ENCODE data around the gene CDH2.

Gene CDH2

DNA sequence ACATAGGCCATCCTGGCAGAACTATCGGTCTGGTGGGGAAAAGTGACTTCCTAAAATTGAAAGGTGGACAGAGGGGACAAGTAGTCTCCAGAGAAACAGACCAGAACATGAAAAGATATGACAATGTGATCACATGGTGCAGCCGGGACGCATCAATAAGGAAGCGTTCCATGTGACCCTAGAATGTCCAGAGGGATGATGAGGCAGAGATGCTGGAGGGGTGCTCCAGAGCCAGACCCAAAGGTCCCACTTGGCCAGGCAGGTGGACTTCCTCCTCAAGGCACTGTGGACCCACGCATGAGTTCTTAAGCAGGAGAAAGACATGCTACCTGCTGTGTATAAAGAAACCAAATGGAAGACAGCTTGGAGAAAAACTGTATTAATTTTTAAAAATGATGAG lies 50.2 kb downstream of the CDH2 start:
- DNase-seq = no peak

DNA sequence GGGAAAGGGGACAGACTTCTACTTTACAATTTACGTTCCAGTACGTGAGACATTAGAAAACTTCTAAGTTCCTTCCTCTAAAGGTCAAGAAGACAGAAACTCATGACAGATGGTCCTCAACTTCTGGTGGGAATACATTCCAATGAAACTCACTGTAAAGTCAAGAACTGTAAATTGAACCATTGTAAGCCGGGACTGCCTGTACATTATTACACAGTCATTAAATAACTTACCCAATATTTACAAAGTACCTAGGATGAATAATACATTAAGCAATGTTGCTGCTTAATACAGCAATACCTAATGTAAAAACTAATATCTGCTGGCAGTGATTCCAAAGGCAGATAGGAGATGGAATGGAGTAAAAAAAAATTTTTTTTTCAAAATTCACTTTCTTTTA lies 51.9 kb downstream of the CDH2 start:
- DNase-seq = no peak

DNA sequence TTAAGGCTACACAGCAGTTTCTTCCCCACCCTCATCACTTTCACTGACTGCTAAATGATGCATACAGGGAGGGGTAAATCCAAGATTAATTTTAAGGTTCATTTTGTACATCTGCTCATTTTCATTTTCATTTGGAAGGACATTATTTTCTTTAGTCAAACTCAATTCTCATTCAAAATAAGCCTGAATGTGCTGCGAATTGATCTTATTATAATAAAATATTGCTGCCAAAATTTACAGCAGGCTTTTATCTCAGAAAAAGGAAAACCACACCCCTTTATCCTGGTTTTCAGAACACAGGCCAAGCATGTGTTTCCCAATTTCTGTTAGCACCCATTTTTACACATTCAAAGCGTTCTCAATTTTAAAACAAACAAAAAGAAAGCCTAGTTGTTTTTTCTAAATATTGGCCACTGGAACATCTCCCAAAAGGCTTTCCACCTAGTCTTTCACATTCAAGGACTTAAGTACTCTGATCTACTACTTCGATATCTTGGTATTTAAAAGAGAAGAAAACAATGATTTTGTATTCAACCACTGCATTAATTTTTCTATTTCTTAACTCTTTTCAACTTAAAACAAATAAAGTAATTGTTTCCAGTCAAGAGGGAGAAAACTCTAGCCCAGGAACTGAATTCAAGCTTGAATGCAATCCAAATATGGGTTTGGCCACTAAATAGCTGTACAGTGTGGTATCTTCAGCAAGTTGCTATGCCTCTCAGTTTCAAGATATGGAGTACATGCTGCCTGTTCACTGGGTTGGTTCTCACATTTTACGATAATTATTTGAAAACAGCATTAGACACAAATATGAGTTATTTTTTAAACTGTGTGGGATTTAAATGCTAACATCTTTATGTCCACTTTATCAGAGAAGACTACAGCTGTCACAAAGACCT lies 52.5 kb downstream of the CDH2 start:
- DNase-seq = no peak

DNA sequence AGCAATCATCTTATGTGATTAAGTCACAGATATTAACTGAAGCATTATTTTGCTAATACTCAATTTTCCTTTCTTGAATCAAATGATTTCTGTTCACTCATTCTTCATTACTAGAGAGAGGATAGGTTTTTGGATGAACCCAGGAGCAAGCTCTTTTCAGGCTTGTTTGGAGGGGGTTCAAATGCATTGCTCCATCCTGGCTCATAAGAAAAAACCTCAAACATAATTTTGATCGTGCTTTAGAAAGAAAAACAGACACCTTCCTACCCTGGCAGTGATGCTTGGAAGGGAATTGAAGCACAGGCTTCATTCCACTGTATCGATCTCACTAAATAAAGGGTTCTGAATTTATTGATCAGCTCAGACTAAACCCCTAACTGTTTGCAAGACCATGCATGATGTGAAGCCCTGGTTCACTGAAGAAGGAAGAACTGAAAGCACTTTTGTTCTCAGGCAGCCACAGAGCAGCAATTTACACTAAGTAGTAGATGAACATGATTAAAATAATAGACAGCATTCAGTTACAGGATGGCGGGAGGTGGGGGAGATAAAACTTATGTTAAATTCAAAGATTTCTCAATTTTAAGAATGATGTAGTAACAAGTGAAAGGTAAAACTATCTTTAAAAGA lies 53.4 kb downstream of the CDH2 start:
- no peak for DNase-seq

DNA sequence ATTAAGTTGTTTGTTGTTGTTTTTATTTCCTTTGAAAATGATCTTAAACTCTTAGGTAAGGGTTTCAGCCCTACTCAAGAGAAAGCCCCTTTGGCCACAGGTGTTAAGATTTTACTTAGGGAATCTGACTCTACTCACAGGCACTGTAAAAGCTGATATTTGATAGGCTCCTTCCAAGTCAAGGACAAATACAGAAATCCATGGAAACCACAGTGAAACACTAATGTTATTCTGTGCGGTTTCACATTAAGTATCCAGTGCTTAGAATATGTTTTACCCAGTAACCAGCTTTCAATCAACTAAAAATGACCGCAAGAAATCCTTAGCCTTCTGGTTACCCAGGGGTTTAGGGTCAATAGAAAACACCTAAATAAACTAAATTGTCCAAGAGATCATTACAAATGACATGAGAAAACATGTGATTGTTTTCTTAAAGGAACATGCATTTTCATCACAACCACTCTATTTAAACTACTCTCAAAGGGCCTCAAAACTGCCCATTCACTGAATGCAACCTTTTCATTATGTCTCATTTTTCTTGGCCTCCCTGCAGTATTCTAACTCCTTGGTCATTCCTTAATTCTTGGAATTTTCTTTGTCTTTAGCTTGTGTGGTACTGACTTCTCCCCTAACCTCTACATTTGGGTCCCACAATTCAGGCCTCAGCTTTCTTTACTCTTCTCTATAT lies 56.0 kb downstream of the CDH2 start:
- no peak for DNase-seq

DNA sequence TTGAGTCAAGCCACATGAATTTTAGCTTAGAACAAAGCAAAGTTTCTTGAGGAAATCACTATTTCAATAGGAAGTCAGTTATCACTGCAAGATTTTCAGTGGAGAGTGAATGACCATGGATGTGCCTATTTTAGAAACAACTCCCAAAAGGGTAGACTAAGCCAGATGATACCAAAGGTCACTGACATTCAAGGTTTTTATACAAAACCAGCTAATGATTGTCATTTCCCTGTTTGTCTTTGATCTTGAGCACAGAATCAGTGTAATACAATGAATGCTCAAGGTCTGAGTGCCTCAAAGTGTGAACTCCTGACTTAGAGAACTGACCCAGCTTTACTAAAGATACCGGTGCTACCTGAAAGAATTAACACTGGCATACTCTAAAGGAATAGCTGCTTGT lies 60.5 kb downstream of the CDH2 start:
- no peak for DNase-seq

DNA sequence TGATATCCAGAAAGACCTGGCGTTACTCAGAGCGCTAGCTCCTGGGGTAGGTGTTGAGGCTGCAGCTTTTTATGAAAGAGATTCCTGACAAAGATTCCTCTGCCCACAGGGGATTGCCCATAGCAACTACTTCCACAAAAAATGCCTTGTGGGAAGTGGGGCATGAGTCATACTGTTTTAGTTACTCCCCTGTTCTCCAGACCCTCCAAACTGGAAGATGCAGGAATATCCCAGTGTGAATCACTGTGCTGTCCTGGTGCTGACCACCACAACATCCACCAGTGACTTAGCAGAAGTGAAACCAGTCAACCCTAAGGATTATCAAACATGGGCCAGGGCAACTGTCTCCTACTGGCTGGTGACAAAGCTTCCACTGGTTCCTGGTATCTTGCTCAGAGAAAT lies 61.8 kb downstream of the CDH2 start:
- DNase-seq = no peak

DNA sequence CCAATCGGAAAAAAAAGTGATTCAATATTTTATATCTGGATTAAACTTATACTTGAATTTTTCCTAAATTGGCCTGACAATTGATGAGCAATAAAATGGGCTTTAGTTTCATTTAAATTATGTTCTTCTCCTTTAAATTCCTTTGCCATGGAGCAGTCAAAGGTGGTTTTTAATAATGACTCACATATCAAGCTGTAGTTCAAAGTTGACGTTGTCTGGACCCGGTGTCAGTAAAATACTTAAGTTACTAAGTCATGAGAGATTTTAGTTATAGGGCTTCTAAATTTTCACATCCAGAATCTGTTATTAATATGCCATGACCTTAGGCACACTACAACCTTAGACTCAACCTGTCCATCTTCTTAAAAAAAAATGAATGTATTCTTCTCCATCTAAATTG lies 62.5 kb downstream of the CDH2 start:
- DNase-seq = no peak

DNA sequence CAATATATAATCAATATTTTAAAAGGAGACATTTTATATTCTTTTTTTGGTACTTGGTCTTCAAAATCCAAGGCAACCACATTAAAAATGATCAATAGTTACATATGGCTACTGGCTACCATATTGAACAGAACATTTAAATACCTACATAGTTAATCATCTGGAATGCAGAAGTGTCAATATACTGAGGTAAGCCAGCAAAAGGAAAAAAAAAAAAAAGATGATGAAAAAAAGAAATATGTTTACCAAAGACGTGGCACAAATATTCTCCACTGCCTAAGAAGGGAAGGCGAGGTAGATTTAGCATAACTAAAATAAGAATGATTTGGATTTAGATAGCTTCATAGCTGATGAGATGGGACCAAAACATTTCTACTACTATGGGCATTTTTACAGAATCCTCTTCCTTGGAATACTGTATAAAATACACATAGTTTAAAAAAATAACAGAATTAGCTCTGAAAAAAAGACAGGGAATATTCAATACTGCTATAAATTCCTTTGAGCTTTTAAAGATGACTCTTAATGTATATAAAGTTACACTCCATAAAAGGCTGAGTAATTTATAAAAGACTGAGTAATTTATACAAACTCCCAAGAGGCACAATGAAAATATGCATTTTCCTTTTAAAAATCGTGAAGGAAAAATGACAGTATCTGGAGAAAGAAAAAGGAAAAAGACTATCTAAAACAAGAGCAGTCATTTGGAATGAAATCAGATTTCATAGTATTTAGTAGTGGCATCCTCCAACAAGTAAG lies 63.5 kb downstream of the CDH2 start:
- no peak for DNase-seq

DNA sequence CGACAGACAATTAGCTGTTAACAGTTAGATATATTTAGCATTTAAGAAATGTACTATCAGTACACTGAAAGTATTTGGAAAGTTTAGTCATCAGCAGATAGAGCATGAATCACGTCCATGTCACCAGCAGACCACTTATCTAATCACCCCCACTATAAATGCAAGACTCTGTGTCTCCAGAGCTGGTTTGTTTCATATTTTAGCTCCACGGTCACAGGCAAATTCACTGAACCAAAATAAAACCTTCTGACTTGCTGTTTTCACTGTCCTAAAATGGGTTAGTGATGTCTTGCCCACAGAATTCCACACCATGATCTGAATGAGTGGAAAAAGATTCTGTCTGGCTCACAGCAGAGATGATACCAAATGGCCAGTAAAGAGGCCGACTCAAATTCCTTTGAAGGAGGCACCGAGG lies 64.9 kb downstream of the CDH2 start:
- no peak for DNase-seq

DNA sequence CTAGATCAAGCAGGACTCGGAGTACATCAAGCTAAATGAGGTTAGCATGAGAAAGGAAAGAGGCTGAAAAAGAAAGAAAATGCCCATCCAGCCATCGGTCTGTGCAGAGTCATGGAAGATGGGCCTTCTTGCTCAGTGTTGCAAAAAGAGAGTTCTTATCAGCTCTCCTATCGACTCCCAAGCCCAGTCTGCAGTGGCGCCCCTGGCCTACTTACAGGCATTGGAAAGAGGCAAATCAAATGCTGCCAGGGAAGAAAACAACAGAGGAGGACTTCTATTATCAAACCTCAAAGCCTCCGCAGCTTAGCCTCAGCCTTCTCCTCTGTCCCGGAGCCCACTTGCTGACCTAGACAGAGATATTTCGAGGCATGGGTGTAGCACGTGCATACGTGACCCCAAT lies 66.0 kb downstream of the CDH2 start:
- DNase-seq = no peak

DNA sequence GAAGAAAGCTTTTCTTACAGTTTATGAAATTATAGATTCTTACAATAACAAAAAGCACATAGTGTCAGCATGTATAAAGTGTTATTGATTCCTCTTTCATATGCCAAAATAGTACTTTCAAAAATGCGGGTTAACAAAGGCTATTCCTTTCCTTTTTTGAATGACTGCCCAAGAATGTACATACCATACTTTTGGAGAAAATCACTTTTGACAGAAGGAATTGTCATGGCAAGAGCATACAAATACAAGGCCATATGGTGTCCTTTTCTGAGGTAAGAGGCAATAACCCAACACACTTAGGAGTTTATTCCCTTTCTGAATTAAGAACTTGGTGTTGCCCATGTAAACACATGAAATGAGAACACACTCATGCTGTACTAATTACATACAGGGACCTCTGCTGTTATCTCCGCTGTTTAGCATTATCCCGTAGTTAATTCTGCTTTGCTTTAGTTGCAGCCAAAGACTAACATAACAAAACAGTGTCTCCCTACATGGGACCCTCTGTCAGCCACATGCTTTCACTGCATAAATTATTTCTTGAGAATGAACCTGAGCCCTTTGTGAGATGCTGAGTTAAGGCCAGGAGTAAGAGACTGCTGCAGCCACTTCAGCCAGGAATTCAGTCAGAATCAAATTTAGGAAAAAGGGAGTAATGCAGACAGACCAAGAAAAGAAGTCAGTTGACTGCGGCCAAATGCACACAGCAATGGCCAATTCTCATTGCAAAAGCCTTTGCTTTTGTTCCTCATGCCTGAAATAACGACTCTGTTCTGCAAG lies 67.0 kb downstream of the CDH2 start:
- DNase-seq = no peak

DNA sequence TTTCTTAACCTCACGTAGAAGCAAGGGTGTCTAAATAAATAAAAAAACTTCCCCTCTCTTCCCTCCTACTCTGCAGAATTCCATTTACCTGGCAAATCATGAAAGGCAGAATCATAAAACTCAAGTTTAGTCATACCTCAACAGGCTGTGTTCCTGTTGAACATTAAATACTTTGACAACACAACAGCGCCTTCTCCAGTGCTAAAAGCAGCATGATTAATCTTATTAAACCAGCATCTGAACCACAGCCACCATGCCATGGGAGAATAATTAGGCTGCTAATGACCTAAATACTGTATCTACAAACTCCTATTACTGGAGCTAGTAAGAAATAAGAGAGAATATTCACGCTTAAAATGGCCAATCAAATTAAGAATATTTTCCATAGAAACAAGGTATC lies 68.1 kb downstream of the CDH2 start:
- no peak for DNase-seq

DNA sequence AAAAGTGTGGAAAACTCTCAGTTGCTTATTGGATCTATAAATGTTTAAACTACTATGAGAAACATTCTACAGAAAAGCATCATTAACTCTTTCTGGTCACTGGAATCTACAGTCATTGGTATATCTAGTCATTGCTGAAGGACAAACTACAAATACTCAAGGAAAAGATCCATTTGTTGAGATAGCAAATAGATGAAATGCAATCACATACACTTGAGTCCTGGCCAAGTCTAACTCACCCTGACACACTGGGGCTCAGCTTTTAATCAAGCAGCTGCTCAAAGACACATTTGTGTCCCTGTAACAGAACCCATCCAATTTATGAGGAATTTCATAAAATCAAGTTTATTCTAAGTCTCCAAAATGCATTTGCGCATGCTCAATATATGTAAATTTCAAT lies 68.7 kb downstream of the CDH2 start:
- no peak for DNase-seq

DNA sequence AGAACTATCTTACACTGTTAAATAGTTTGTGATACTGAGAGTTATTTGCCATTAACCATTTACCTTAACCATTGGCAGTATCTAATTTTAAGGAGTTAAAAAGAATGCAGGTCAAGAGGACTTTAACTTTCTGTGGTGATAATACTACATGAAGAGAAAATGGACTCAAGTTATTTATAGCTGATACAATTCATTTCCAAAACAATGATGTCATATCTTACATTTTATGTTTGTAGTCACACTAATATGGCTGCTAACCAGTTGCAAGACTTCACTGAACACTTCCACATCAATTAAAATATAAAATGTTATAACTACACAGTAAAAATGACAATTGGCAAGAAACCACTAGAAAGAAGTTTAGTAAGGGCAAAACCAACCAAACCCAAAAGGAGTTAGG lies 77.7 kb downstream of the CDH2 start:
- no peak for DNase-seq

DNA sequence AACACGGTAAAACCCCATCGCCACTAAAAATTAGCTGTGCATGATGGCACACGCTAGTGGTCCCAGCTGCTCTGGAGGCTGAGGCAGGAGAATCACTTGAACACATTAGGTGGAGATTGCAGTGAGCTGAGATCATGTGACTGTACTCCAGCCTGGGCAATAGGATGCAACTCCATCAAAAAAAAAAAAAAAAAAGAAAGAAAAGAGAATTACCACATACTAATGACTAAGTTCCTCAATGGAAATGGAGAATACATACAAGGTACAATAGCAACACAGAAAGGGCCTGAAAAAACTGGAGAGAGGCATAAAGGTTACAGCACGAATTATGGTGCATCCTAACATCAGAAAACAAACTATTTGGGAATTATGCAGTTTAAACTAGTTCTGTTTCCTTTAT lies 81.3 kb downstream of the CDH2 start:
- no peak for DNase-seq

DNA sequence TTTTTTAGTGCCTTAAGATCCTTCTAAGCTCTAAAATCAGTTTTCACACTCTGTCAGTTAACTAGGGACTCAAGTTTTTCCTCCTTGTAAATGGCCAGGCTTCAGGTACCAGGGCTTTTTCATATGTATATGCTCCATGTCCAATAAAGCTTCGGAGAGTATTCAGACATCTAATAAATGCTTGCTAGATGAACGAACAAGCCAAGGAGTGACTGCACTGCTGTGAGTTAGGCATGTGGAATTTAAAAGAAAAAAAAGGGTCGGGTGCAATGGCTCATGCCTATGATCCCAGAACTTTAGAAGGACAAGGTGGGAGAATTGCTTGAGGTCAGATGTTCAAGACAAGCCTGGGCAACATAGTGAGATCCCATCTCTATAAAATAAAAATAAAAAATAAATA lies 81.9 kb downstream of the CDH2 start:
- no peak for DNase-seq

DNA sequence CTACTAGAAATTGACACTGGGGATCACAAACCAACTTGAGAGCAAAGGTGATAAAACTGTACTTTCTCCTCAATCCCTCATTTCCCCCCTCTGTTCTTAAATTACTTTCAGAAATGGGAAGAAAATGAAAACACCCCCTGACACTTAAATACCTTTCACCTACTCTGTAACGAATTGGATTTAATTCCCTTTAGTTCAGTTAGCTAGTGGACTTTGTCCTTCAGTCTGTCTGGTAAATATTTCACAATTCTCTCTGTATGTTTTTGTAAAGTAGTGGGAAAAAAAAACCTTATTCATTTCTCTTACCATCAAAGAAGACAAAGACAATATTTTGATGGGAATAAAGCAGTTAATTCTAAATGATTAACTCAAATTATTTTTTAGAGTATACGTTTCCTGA lies 85.7 kb downstream of the CDH2 start:
- no peak for DNase-seq

DNA sequence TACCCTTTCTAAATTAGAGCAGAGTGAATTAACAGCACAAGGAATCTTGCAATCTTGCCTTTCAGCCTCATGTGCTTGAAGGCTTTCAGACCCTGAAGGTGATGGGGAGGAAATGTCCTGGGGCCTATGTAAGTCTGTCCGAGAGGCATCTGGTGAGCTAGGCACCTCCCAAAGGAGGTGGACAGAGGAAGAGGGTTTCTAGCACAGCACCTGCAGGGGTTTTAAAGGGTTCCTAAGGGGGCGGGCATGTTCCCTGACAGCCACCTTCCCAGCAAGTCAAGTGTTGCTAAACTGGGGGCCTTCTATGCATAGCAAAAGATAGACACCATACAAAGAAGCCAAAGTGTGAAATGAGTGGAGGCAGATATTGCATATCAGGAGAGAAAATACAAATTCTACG lies 88.5 kb downstream of the CDH2 start:
- DNase-seq = no peak

DNA sequence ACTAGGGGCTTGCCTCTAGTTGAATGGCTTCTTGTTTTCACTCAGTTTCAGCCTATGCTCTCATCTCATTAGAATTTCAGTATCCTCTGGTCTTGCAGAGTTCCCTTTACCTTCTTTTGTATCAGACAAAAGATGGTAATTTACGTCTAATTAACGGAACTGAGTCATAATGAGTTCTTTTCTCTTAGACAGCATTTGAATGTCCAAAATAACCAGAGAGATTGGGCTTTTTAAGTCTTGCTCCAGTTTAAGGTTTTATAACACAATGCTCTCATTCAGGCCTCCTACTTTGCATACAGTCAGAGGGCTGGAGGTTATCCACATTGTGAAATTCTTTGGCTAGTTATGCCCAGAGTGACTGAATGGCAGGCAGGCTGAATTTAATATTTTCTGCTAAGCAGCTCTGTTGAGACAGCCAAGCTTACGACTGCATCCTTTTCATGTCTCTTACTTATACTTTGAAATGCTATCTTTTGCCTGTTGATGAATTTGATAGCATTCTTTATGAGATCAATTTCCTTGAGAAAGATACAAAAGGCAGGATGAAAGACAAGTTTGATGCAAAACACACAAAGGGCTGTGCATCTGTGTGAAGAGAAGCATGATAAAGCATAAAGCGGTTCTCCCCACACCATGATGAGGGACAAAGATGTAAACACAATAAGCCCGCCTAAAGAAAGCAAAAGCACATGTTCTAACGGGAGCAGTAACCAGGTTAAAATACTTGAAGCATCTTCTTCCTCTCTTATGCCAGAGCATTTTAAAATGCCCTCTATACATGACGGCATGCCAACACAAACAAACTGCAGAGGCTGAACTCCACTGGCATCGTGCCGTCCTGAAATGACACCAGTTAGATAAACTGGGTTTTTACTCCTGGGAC lies 90.0 kb downstream of the CDH2 start:
- DNase-seq = no peak

DNA sequence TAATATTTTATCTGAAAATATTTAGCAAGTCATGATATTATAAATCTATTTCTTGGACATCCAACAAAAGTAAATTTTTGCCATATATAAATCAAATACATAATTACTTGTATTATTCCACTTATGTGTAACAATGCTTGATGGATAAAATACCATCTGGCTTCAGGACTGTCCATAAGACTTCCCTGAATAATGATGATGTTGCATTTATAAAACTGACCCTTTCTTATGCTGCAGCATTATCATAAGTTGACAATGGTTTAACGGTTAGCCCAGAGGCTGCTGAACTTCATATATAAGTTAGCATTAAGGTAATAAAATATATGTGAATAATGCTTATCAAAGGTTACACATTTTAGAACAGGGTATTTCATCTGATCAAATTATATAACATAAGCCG lies 95.4 kb downstream of the CDH2 start:
- no peak for DNase-seq
